Hematopoietic multipotent progenitor cell treated with erythropoietin and hydrocortisone succinate and interleukin-3 and kit ligand, for 8 days (in vitro differentiated cells): ENCODE data around the gene UBE2C.
"Not testable (repeated sequence)": the region's sequence is repeated elsewhere in the genome, so short reads cannot be mapped to it uniquely, and the experiment has no call there.

Experiments used
- DNase-seq: peaks from one replicate; pipeline ENCODE4 v3.0.0-alpha.2; 2015

The UBE2C gene

DNA sequence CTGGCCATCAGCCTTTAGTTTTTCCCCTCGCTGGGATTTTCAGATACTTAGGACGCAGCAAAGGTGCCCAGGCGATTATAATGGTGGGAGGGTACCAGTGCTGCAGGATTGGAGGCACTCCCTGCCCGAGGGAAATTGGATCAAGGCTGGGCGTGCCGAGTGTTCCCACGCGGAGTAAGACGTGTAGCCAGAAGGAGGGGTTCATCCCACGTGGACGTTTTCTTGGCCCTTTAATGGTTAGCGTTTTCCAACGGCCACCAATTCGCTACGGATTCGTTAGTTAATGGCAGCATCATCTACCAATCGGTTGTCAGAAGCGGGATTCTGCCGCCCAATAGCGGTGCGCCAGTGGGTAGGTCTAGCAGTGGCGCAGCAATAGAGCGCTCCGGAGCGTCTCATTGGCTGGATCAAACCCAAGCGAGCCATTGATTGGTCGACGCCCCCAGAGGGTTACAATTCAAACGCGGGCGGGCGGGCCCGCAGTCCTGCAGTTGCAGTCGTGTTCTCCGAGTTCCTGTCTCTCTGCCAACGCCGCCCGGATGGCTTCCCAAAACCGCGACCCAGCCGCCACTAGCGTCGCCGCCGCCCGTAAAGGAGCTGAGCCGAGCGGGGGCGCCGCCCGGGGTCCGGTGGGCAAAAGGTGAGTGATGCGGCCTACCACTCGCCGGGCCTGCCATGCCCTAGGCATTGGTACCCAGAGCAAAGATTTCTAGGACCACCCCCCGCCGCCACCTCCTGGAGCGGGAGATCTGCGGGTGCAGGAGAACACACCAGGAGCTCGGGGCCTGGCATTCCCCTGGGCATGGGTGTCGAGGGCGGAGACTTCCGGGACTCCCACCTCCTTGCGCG is at the start of gene UBE2C:
UBE2C (plus strand) TSS at position 488 of the 849 bp plus-strand sequence; CDS start at position 540, 52 bp downstream.
- peak; percentile 99 for DNase-seq

DNA sequence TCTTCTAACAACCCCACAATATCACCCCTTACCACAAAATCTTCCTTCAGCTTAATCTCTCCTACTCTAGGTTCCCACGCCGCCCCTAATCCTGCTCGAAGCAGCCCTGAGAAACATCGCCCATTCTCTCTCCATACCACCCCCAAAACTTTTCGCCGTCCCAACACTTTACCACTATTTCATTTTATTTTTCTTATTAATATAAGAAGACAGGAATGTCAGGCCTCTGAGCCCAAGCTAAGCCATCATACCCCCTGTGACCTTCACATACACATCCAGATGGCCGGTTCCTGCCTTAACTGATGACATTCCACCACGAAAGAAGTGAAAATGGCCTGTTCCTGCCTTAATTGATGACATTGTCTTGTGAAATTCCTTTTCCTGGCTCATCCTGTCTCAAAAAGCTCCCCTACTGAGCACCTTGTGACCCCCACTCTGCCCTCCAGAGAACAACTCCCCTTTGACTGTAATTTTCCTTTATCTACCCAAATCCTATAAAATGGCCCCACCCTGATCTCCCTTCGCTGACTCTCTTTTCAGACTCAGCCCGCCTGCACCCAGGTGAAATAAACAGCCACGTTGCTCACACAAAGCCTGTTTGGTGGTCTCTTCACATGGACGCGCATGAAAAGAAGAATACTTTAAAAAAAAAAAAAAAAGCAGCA is 47.7 kb upstream of the UBE2C start:
- DNase-seq: not testable (repeated sequence)

- DNase-seq: no peak
Observed at GRCh38 chr20:45765307-45765875, 47.1 kb upstream of the UBE2C start.

DNA sequence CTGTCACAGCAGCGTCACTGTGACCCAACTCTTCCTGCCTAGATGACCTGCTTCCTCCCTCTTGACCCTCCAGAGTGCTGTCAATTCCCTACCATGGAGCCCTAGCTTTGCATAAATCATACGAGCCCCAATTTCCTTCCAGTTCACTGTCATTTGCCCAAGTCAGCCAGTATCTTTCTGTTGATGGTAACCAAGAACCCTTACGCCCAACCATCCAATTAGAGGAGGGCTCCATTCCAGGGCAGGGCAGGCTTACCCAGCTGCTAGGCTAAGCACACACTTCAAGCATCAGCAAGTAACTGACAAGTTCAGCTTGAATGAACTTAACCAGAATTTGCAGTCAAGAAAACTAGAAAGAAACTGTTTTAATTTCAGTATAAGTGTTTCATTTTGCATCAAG is 46.5 kb upstream of the UBE2C start:
- DNase-seq: no peak

DNA sequence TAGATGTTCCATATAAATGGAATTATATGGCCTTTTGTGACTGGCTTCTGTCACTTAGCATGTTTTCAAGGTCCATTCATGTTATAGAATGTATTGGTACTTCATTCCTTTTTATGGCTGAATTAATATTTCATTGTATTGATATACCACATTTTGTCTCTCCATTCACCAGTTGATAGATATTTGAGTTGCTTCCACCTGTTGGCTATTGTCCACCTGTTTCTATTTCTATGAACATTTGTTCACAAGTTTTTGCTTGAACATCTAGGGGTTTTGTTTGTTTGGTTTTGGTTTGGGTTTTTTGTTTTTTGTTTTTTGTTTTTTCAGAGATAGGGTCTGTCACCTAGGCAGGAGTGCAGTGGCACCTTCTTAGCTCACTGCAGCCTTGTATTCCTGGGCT is 44.0 kb upstream of the UBE2C start:
- DNase-seq: no peak

DNA sequence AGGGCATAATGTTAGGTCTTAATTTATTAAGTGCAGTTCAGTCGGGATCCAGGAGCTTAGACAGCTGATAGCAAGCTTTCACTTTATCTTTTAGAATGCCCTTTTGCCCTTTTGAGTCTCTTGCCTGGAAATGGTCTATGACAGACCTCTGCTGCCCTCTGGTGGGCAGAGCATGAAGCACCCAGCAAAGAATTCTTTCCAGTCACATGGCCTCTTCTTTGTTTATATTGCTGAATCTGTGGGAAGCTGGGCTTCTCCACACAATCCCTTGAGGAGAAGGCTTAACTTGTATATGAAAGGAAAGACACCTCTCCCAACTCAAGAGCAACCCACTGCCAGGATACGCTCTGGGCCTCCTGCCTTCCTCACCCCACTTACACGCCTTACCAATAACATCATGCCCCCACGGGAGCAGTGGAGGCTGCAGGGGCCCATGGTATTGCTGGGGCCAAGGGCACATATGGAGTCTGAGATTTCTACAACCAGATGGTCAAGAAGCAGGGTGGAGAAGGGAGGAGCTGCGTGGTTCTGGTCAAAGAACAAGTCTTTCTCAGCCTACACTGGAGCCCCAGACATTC is 41.2 kb upstream of the UBE2C start:
- DNase-seq: peak; percentile 86

- no peak for DNase-seq
Observed at GRCh38 chr20:45772693-45773092, 39.8 kb upstream of the UBE2C start.

GRCh38 chr20:45774945-45775344 is 37.5 kb upstream of the UBE2C start:
- no peak for DNase-seq

DNA sequence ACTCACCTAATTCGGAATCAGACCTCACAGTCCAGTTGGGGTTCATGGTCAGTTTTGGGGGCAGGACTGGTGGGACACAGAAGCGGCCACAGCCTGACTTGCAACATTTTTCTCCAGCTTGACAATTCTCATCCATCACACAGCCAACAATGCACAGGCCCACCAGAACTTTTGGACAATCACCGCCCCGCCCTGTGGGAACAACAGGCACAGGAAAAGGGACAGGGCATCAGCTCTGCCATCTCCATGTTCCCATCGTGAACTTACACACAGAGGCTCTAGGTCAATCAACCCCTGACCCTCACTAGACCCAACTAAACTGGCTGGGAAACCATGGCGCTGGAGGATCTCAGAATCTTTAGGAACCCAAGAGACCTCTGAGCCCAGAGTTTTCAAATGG is 37.0 kb upstream of the UBE2C start:
- no peak for DNase-seq

DNA sequence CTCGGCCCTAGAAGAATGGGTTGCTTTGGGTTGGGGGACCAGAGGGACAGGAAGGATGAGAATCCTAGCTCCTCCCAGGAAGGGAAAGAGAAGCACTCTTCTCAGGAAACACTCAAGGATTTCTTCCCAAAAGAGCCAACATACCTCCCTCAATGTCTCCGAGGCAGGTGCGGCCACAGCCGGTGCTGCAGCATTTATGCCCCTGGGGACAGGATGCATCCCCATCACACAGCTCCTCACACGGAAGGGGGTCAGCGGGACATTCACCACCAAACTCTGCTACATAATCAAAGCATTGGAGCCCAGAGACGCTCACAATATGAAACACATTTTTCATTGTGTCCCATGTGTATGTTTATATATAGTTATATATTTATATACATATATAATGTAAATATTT is 35.5 kb upstream of the UBE2C start:
- DNase-seq: no peak

GRCh38 chr20:45779011-45779915 is 33.2 kb upstream of the UBE2C start:
- peak; percentile 46 for DNase-seq

DNA sequence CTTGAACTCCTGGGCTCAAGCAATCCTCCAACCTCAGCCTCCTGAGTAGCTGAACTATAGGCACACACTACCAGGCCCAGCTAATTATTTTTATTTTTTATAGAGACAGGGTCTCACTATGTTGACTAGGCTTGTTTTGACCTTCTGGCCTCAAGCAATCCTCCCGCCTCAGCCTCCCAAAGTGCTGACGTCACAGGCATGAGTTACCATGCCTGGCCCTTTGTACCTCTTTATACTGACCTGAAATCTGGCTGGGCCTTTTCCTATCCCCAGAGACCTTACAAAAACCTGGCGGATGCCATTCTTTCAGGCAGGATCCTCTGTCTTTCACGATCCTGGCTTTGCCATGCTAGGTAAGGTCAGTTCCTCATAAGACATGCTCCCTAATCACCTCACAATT is 32.3 kb upstream of the UBE2C start:
- no peak for DNase-seq

DNA sequence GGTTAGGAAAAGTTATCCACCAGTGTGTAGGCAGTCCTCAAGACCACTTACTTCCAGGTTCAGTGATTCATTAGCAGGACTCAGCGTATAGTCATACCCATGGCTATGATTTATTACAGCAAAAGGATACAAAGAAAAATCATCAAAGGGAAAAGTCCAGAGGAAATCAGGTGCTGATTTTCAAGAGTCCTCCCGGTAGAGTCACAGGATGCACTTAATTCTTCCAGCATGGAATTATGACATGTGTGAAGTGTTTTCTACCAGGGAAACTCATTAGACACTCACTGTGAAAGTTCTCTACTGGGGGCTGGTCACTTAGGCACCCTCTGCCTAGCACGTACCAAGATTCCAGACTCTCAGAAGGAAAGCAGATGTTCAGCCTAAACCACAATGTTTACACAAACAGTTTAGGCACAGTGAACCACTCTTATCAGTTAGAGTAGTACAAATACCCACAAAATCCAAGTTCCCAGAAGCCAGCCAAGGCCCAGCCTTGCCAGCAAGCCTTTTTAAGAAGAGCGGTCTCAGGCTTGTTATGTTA is 31.0 kb upstream of the UBE2C start:
- no peak for DNase-seq

DNA sequence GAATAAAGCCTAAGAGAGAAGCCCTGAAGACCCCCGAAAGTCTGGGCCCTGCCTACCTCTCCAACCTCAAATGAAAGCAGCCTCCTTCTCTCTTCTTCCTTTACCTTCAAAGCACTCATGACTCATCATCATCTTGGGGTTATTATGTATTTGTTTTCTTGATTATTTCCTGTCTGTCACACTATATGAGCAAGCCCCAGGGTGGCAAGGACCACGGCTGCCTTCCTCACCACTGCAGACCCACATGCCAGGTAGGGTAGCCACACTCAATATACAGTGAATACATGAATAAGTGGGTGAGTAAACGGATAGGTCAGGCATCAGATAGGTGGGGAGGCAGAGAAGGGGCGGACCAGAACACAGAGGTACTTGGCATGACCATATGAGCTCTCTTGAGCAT is 29.6 kb upstream of the UBE2C start:
- no peak for DNase-seq

GRCh38 chr20:45783656-45784294 is 28.7 kb upstream of the UBE2C start:
- DNase-seq: peak; percentile 38

- no peak for DNase-seq
Observed at GRCh38 chr20:45788351-45788750, 24.1 kb upstream of the UBE2C start.

DNA sequence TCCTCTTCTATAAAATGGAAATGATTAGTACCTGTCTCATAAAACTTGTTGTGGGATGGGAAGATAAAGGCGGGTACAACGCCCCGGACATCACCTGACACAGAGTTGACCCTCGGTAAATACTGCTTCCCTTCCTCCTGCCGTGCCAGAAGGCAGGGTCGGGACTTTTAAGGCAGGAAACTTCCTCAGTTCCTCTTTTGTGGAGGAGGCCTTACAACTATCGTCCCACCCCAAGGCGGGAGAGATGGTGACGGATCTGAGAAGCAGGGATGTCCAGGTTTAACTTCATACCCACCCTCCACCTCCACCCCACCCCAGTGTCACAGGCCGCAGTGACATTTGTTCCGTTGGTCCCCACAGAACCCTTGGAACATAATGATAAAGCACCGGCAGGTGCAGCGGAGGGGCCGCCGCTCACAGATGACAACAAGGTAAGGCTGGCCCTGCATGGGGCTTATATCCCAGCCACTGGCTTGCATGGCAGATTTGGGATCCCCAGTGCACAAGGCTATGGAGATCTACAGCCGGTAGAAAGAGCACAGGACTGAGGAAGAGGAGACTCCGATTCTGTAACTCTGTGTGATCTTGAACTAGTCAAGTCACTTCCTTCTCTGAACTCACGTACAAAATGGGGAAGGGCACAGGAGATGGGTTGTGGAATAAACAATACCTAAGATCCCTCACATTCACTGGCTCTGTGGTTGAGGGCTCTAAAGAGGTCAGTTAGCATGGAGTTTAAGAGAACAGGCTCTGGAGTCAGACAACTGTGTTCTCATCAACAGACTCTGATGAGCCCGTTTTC is 19.9 kb upstream of the UBE2C start:
- DNase-seq: no peak

DNA sequence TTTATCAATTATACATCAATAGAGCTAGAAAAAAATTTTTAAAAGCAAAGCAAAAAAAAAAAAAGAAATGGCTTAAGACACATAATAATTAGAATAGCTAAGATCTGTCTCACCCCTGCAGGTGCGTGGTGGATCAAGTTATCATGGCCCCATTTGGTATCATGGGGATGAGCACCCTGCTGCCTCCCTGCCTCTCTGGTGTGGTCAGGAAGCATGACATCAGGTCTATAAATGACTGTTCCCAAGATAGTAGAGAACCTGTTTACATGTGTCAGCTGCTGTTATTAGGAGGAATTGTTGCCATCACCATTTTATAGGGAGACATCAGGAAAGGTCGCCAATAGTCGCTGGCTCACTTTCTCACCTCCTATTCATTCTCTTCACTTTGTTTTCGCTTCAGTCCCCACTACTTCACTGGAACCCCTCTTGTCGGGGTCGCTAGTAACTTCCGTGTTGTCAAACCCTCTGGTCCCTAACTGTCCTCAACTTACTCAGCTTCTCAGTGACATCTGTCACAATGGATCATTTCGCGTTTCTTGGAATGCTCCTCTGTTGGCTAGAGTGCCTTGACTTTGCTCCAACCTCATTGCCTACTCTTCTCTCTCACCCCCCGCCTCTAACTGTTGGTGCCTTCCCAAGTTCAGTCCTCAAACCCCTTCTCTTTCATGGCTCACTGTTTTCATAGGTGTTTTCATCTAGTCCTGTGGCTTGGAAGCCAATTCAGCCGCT is 15.9 kb upstream of the UBE2C start:
- no peak for DNase-seq

GRCh38 chr20:45797510-45797909 is 14.9 kb upstream of the UBE2C start:
- not testable (repeated sequence) for DNase-seq

DNA sequence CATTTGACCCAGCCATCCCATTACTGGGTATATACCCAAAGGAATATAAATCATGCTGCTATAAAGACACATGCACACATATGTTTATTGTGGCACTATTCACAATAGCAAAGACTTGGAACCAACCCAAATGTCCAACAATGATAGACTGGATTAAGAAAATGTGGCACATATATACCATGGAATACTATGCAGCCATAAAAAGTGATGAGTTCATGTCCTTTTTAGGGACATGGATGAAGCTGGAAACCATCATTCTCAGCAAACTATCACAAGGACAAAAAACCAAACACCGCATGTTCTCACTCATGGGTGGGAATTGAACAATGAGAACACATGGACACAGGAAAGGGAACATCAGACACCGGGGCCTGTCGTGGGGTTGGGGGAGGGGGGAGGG is 14.5 kb upstream of the UBE2C start:
- DNase-seq: not testable (repeated sequence)
